H1 (cell line): ENCODE results near the gene TAOK1. TPM values are rescaled to one million over a fixed set of nuclear protein-coding genes. Genes with fewer than 3 reads are reported as not detected.

Experiments
- CTCF ChIA-PET: fragments of 300-600 bp; sonication (Branson Sonifier 250); formaldehyde crosslinking; loops from one replicate; lab custom pipeline; 2021; ENCODE audit not compliant: partially characterized antibody; lab: Charles Lee
- POLR2A ChIA-PET: fragments of 300-600 bp; sonication (Branson Sonifier 250); formaldehyde crosslinking; loops from one replicate; lab custom pipeline; 2021; ENCODE audit warnings: inconsistent platforms; ENCODE audit not compliant: partially characterized antibody; lab: Charles Lee
- DNase-seq, 2 experiments: peaks; one replicate each; pipeline versions ENCODE4 v3.0.0 to v3.0.0-alpha.2; 2010 to 2022; ENCODE audit warnings: low spot score in 2 of 2, low read depth in 1 of 2, mixed read lengths in 1 of 2
- FAIRE-seq: peaks from 2 replicates; lab custom pipeline; 2011; peaks lifted over from hg19 to GRCh38; lab: Jason Lieb, UNC
- H2AFZ ChIP-seq: 2 replicates; pipeline ENCODE4 v1.8.1; 2012; ENCODE audit warnings: low read length, inconsistent platforms
- H2AK5ac ChIP-seq: 2 replicates; pipeline ENCODE4 v1.6.1; 2013; ENCODE audit warnings: low read depth, low read length
- H2BK120ac ChIP-seq: replicated peaks from 2 replicates; pipeline ENCODE3; 2013; ENCODE audit warnings: low read depth, low read length, inconsistent platforms
- H2BK12ac ChIP-seq: 2 replicates; pipeline ENCODE4 v1.6.1; 2013; ENCODE audit warnings: low read depth, low read length
- H2BK15ac ChIP-seq: 2 replicates; pipeline ENCODE4 v1.6.1; 2013; ENCODE audit warnings: low read length
- H2BK20ac ChIP-seq: 2 replicates; pipeline ENCODE4 v1.6.1; 2013; ENCODE audit warnings: low read length
- H2BK5ac ChIP-seq: 2 replicates; pipeline ENCODE4 v1.6.1; 2013; ENCODE audit warnings: low read depth, low read length
- H3K14ac ChIP-seq: 2 replicates; pipeline ENCODE4 v1.6.1; 2013; ENCODE audit warnings: inconsistent platforms; ENCODE audit not compliant: insufficient read length
- H3K18ac ChIP-seq: 2 replicates; pipeline ENCODE4 v1.6.1; 2013; ENCODE audit warnings: low read length; ENCODE audit errors: extremely low read depth
- H3K23ac ChIP-seq: 2 replicates; pipeline ENCODE4 v1.6.1; 2013; ENCODE audit warnings: inconsistent platforms; ENCODE audit not compliant: insufficient read length
- H3K23me2 ChIP-seq: 2 replicates; pipeline ENCODE4 v1.6.1; 2013; ENCODE audit warnings: low read depth, low read length
- H3K27ac ChIP-seq: 2 replicates; pipeline ENCODE4 v1.6.1; 2011; ENCODE audit warnings: low read depth, low read length, inconsistent platforms
- H3K27me3 ChIP-seq, 4 experiments: replicated peaks in 1 of 4; 1 replicate in 1 of 4; 2 replicates in 3 of 4; pipeline versions ENCODE4 v1.6.1 to v1.8.1; 2011 to 2013; ENCODE audit warnings: low read length in 3 of 4, mild to moderate bottlenecking in 3 of 4, inconsistent platforms in 2 of 4, mixed read lengths in 2 of 4, moderate library complexity in 1 of 4; ENCODE audit not compliant: control insufficient read depth in 3 of 4, insufficient read depth in 3 of 4; ENCODE audit errors: extremely low read depth in 1 of 4
- H3K36me3 ChIP-seq, 4 experiments: 2 replicates each; pipeline versions ENCODE4 v1.6.1 to v1.8.1; 2011 to 2013; ENCODE audit warnings: mild to moderate bottlenecking in 4 of 4, low read length in 3 of 4, moderate library complexity in 2 of 4, control low read depth in 1 of 4, inconsistent platforms in 1 of 4; ENCODE audit not compliant: insufficient read depth in 4 of 4, control insufficient read depth in 2 of 4
- H3K4ac ChIP-seq: replicated peaks from 2 replicates; pipeline ENCODE3; 2013; ENCODE audit warnings: low read length, low read depth, mixed read lengths, inconsistent platforms; ENCODE audit not compliant: insufficient read length
- H3K4me1 ChIP-seq, 4 experiments: replicated peaks in 1 of 4; 1 replicate in 1 of 4; 2 replicates in 3 of 4; pipeline versions ENCODE4 v1.6.1 to v1.8.1; 2011 to 2013; ENCODE audit warnings: low read length in 3 of 4, inconsistent platforms in 2 of 4, mixed read lengths in 1 of 4; ENCODE audit not compliant: insufficient read depth in 4 of 4, control insufficient read depth in 3 of 4
- H3K4me2 ChIP-seq, 2 experiments: 2 replicates each; pipeline versions ENCODE4 v1.6.1 to v1.8.1; 2011 to 2013; ENCODE audit warnings: low read depth in 2 of 2, low read length in 2 of 2, control low read depth in 1 of 2, inconsistent platforms in 1 of 2, mild to moderate bottlenecking in 1 of 2; ENCODE audit not compliant: insufficient read depth in 1 of 2
- H3K4me3 ChIP-seq, 4 experiments: fragments of 200-600, 300-600 bp in 1 of 4; sonication (generic), shearing (Covaris generic), sonication (Bioruptor Twin) in 1 of 4; 2 replicates each; pipeline versions ENCODE4 v1.5.1 to v1.8.1; 2011 to 2016; ENCODE audit warnings: low read length in 4 of 4, low read depth in 3 of 4, control low read depth in 2 of 4, inconsistent platforms in 2 of 4, mild to moderate bottlenecking in 2 of 4, mixed read lengths in 1 of 4, moderate library complexity in 1 of 4; ENCODE audit not compliant: insufficient read depth in 2 of 4; ENCODE audit errors: extremely low read depth in 1 of 4
- H3K56ac ChIP-seq: replicated peaks from 2 replicates; pipeline ENCODE3; 2013; ENCODE audit warnings: low read depth, mild to moderate bottlenecking, mixed read lengths, low read length, inconsistent platforms; ENCODE audit not compliant: insufficient read length
- H3K79me1 ChIP-seq: 2 replicates; pipeline ENCODE4 v1.6.1; 2013; ENCODE audit warnings: low read depth, low read length, control low read depth
- H3K79me2 ChIP-seq, 2 experiments: 2 replicates each; pipeline versions ENCODE4 v1.6.1 to v1.8.1; 2012 to 2013; ENCODE audit warnings: low read length in 2 of 2, mild to moderate bottlenecking in 2 of 2, inconsistent platforms in 1 of 2; ENCODE audit not compliant: insufficient read depth in 2 of 2, control insufficient read depth in 1 of 2
- H3K9ac ChIP-seq, 4 experiments: replicated peaks in 1 of 4; 1 replicate in 1 of 4; 2 replicates in 3 of 4; pipeline versions ENCODE4 v1.6.1 to v1.8.1; 2011 to 2013; ENCODE audit warnings: low read depth in 3 of 4, low read length in 3 of 4, control low read depth in 2 of 4, mild to moderate bottlenecking in 2 of 4, moderate library complexity in 2 of 4, inconsistent platforms in 1 of 4; ENCODE audit errors: extremely low read depth in 1 of 4
- H3K9me3 ChIP-seq, 2 experiments: 2 replicates each; pipeline versions ENCODE4 v1.6.1 to v1.8.1; 2012 to 2013; ENCODE audit warnings: mild to moderate bottlenecking in 2 of 2, moderate library complexity in 2 of 2, control low read depth in 1 of 2, inconsistent platforms in 1 of 2, low read depth in 1 of 2, low read length in 1 of 2, mixed read lengths in 1 of 2; ENCODE audit not compliant: insufficient read depth in 2 of 2
- H4K20me1 ChIP-seq, 2 experiments: replicated peaks in 1 of 2; 2 replicates each; pipeline versions ENCODE3 to v1.8.1; 2011 to 2013; ENCODE audit warnings: inconsistent platforms in 2 of 2, low read length in 2 of 2, mild to moderate bottlenecking in 1 of 2; ENCODE audit not compliant: insufficient read depth in 2 of 2, control insufficient read depth in 1 of 2
- H4K5ac ChIP-seq: 2 replicates; pipeline ENCODE4 v1.6.1; 2013; ENCODE audit warnings: low read length, low read depth, mixed read lengths, inconsistent platforms; ENCODE audit not compliant: insufficient read length
- H4K8ac ChIP-seq: 2 replicates; pipeline ENCODE4 v1.8.0; 2013; ENCODE audit warnings: mild to moderate bottlenecking, moderate library complexity, low read length, inconsistent platforms; ENCODE audit not compliant: insufficient read depth; ENCODE audit errors: extremely low read depth
- H4K91ac ChIP-seq: replicated peaks from 2 replicates; pipeline ENCODE3; 2013; ENCODE audit warnings: low read length, mixed read lengths, inconsistent platforms; ENCODE audit not compliant: insufficient read length
- CEBPB ChIP-seq: IDR thresholded peaks from 2 replicates; pipeline ENCODE4 v1.6.1; 2012; ENCODE audit warnings: low read depth, low read length
- CTBP2 ChIP-seq: IDR thresholded peaks from 2 replicates; pipeline ENCODE4 v1.7.0; 2011; ENCODE audit warnings: borderline replicate concordance, mild to moderate bottlenecking, moderate library complexity, mixed read lengths, low read length; ENCODE audit not compliant: insufficient read depth, insufficient read length
- CTCF ChIP-seq, 3 experiments: IDR thresholded peaks; 1 replicate in 2 of 3; 2 replicates in 1 of 3; pipeline versions ENCODE4 v1.5.1 to v1.6.1; 2011; ENCODE audit warnings: low read length in 3 of 3, mild to moderate bottlenecking in 3 of 3, inconsistent platforms in 2 of 3, low read depth in 1 of 3, moderate library complexity in 1 of 3; ENCODE audit not compliant: insufficient read depth in 1 of 3; ENCODE audit errors: control extremely low read depth in 1 of 3
- HDAC6 ChIP-seq: IDR thresholded peaks from one replicate; pipeline ENCODE4 v1.7.1; 2012; ENCODE audit warnings: low read depth, mild to moderate bottlenecking, inconsistent platforms, low read length, moderate library complexity
- JUN ChIP-seq: IDR thresholded peaks from 2 replicates; pipeline ENCODE4 v1.6.1; 2011; ENCODE audit warnings: low read depth, mild to moderate bottlenecking, improper control_type of control experiment, low read length
- KDM1A ChIP-seq: fragments of 200-600, 300-600 bp; sonication (generic); IDR thresholded peaks from 2 replicates; pipeline ENCODE4 v1.7.1; 2016; ENCODE audit warnings: mild to moderate bottlenecking, low read length, borderline replicate concordance
- NANOG ChIP-seq: IDR thresholded peaks from 2 replicates; pipeline ENCODE4 v1.6.1; 2011; ENCODE audit warnings: low read length, low read depth, mild to moderate bottlenecking, inconsistent platforms; ENCODE audit not compliant: insufficient read depth, poor library complexity, severe bottlenecking
- RBBP5 ChIP-seq: IDR thresholded peaks from 2 replicates; pipeline ENCODE4 v1.7.1; 2012; ENCODE audit warnings: low read depth, mild to moderate bottlenecking, inconsistent platforms, low read length, moderate library complexity, borderline replicate concordance
- SAP30 ChIP-seq: fragments of 300-600 bp; sonication (generic); IDR thresholded peaks from 2 replicates; pipeline ENCODE4 v1.7.1; 2012; ENCODE audit warnings: low read length, moderate library complexity, mild to moderate bottlenecking, inconsistent platforms; ENCODE audit not compliant: insufficient read depth, insufficient replicate concordance
- SUZ12 ChIP-seq: fragments of 200-600 bp; sonication (generic); IDR thresholded peaks from 2 replicates; pipeline ENCODE4 v1.6.1; 2012; ENCODE audit warnings: mild to moderate bottlenecking, inconsistent platforms, low read length, moderate library complexity, mixed read lengths
- TAF1 ChIP-seq: IDR thresholded peaks from 2 replicates; pipeline ENCODE4 v1.6.1; 2011; ENCODE audit warnings: mild to moderate bottlenecking, low read depth, low read length
- WGBS, 2 experiments: shearing (Covaris generic) in 1 of 2; methylation state at CpG; one replicate each; pipeline versions ENCODE4 v1.1.6 to v1.1.7; 2013 to 2015; ENCODE audit warnings: low lambda C conversion rate in 2 of 2, mixed read lengths in 2 of 2, inconsistent platforms in 1 of 2, low coverage in 1 of 2, missing lambda C conversion rate in 1 of 2; ENCODE audit not compliant: insufficient replicate concordance in 2 of 2, insufficient coverage in 1 of 2, insufficient read length in 1 of 2; ENCODE audit errors: extremely low coverage in 1 of 2, missing lambda C conversion rate in 1 of 2; 5-methylcytosine and 5-hydroxymethylcytosine counted together
- polyA plus RNA-seq, 7 experiments: library from polyadenylated mRNA; depleted of rRNA in 3 of 7; stranded (reverse) in 5 of 7; unstranded in 2 of 7; fragments of >200 nt in 5 of 7; fragments of 200-250 nt in 2 of 7; gene quantifications; 1 replicate in 5 of 7; 2 replicates in 1 of 7; 4 replicates in 1 of 7; pipeline versions ENCODE4 v1.2.1 to v1.2.3, GENCODE V29; 2011 to 2013; ENCODE audit warnings: missing spikeins in 2 of 7, mixed read lengths in 2 of 7
- total RNA-seq: library from RNA; stranded (reverse); fragmentation: NEBNext Ultra II Directional; extraction: Animal tissue kit (Norgen Biotek cat#: 25700); gene quantifications from 2 replicates; pipeline ENCODE4 v1.2.1, GENCODE V29; 2021

The TAOK1 gene
- total and polyA plus RNA-seq, 2 of the 8 experiments (the other 6 are each of a cell fraction or from before 2014, with no cell fraction given), result 12.2 to 90.6 TPM

GRCh38 chr17:29420128-29420527 is 30.0 kb downstream of the TAOK1 start:
- ChIA-PET CTCF (interaction anchor here (0.7 to 1.7 kb wide), 3 partner anchors 20 to 109 kb away, joined by 3 to 5 read pairs (median 3); no protein-coding TSS in a partner anchor), POLR2A (interaction anchor here (0.9 kb wide), 1 partner anchor 9 kb away, joined by 6 read pairs; no protein-coding TSS in a partner anchor)
- H2BK5ac ChIP-seq, result no peak overlapping the region
- no peak overlapping the region for H2AFZ ChIP-seq
- peaks cover 7 to 93% of the 10 kb centered on the region in 2 experiments for H3K79me2 ChIP-seq
- 88% methylated on average over 6 of the region's 6 CpGs; no CpG with 5 or more reads in 1 of the 2 experiments for WGBS, 2 experiments
- H3K14ac ChIP-seq, result no peak overlapping the region
- H3K23me2 ChIP-seq, result no peaks in the 10 kb centered on the region
- no peaks in the 10 kb centered on the region for H3K27me3 ChIP-seq
- H2BK15ac ChIP-seq, result no peak overlapping the region
- peaks cover under 1 to 4% of the 10 kb centered on the region in 2 experiments for H4K20me1 ChIP-seq
- peaks cover 2% of the 10 kb centered on the region for H3K79me1 ChIP-seq
- H3K56ac ChIP-seq, result no peak overlapping the region
- no peak overlapping the region for H3K23ac ChIP-seq
- H3K4ac ChIP-seq, result no peak overlapping the region
- no peak for DNase-seq
- no peak overlapping the region for H3K9ac ChIP-seq
- H3K4me1 ChIP-seq, result peaks cover 0 to 1% (median 0%) of the 10 kb centered on the region in 4 experiments; a peak in 2 of 7 replicates
- no peaks in the 10 kb centered on the region for H3K9me3 ChIP-seq
- H3K18ac ChIP-seq, result no peak overlapping the region
- no peak overlapping the region for H3K27ac ChIP-seq
- H2BK20ac ChIP-seq, result no peak overlapping the region
- H2BK120ac ChIP-seq, result no peak overlapping the region
- H3K4me3 ChIP-seq, result no peak overlapping the region
- H3K4me2 ChIP-seq, result no peak overlapping the region
- H2AK5ac ChIP-seq, result no peak overlapping the region
- no peak overlapping the region for H2BK12ac ChIP-seq
- peaks cover 0 to 3% (median 0%) of the 10 kb centered on the region in 4 experiments; a peak in 1 of 8 replicates for H3K36me3 ChIP-seq
- no peak overlapping the region for H4K5ac ChIP-seq
- no peak overlapping the region for H4K8ac ChIP-seq
- H4K91ac ChIP-seq, result no peak overlapping the region
- no peak for FAIRE-seq
- TF ChIP-seq CTCF (IDR thresholded peaks at IDR 0.05; ENCODE audit: control extremely low read depth in 1 of 3, insufficient read depth in 1 of 3, low read depth in 1 of 3, low read length in 3 of 3) (no peak), CEBPB (no peak), HDAC6 (no peak), TAF1 (no peak), KDM1A (no peak), SAP30 (no peak), NANOG (no peak), RBBP5 (no peak), CTBP2 (no peak), JUN (no peak), SUZ12 (no peak)
